ENCODE measurements around the gene RNF11. TPM values are rescaled to one million over a fixed set of nuclear protein-coding genes. Genes with fewer than 3 reads are reported as not detected.
"Not testable (repeated sequence)": the region's sequence is repeated elsewhere in the genome, so short reads cannot be mapped to it uniquely, and the experiment has no call there.

Gene RNF11
- total RNA-seq, 1 donor from 2014 or later: 98.6 TPM

GRCh38 chr1:51224255-51224654 is 11.8 kb upstream of the RNF11 start:
- DNase-seq (ENCODE audit: low spot score) (no peak), ATAC-seq (no peak)
- intact Hi-C loops (cut with DNase I): no loop called here

GRCh38 chr1:51227231-51227960 is 8.7 kb upstream of the RNF11 start:
- intact Hi-C loops (cut with DNase I); ATAC-seq; DNase-seq (ENCODE audit: low spot score): not testable (repeated sequence)

- DNase-seq (ENCODE audit: low spot score); ATAC-seq; intact Hi-C loops (cut with DNase I): not testable (repeated sequence)
These were observed 7.6 kb upstream of the RNF11 start for GRCh38 chr1:51228471-51228870.

- intact Hi-C loops (cut with DNase I): no loop called here
- DNase-seq (ENCODE audit: low spot score): no peak
- no peak for ATAC-seq
These were observed 5.5 kb upstream of the RNF11 start for GRCh38 chr1:51230501-51231078.

GRCh38 chr1:51231120-51231519 is 5.0 kb upstream of the RNF11 start:
- ATAC-seq: no peak
- DNase-seq (ENCODE audit: low spot score): no peak
- intact Hi-C loops (cut with DNase I): no loop called here

GRCh38 chr1:51231896-51232295 is 4.2 kb upstream of the RNF11 start:
- intact Hi-C loops (cut with DNase I): no loop called here

GRCh38 chr1:51234236-51234635 is 1.8 kb upstream of the RNF11 start:
- DNase-seq (ENCODE audit: low spot score); intact Hi-C loops (cut with DNase I); ATAC-seq: not testable (repeated sequence)

More at GRCh38 chr1:51231896-51232295, 4.2 kb upstream of the RNF11 start:
- no peak for ATAC-seq
- DNase-seq (ENCODE audit: low spot score): no peak

GRCh38 chr1:51234721-51235425 is 1.2 kb upstream of the RNF11 start:
- peak; percentile 81 for DNase-seq (ENCODE audit: low spot score)
- peak; percentile 29 for ATAC-seq
- intact Hi-C loops (cut with DNase I): no loop called here

GRCh38 chr1:51236531-51237350 is 668 bp downstream of the RNF11 start:
- DNase-seq (ENCODE audit: low spot score) (peak; percentile 74), ATAC-seq (peak; percentile 59)
- intact Hi-C loops (cut with DNase I): no loop called here

GRCh38 chr1:51237351-51238033 is 1.4 kb downstream of the RNF11 start:
- intact Hi-C loops (cut with DNase I): no loop called here
- no peak for ATAC-seq
- no peak for DNase-seq (ENCODE audit: low spot score)

- intact Hi-C loops (cut with DNase I): no loop called here
- no peak for DNase-seq (ENCODE audit: low spot score)
- ATAC-seq: no peak
These were observed 1.9 kb downstream of the RNF11 start for GRCh38 chr1:51238034-51238403.

- DNase-seq (ENCODE audit: low spot score) (no peak), ATAC-seq (no peak)
- intact Hi-C loops (cut with DNase I): no loop called here
These were observed 4.0 kb downstream of the RNF11 start for GRCh38 chr1:51240084-51240483.

GRCh38 chr1:51241119-51241518 is 5.0 kb downstream of the RNF11 start:
- ATAC-seq (no peak), DNase-seq (ENCODE audit: low spot score) (no peak)
- intact Hi-C loops (cut with DNase I): no loop called here

- no peak for ATAC-seq
- intact Hi-C loops (cut with DNase I): no loop called here
- no peak for DNase-seq (ENCODE audit: low spot score)
These were observed 6.5 kb downstream of the RNF11 start for GRCh38 chr1:51242546-51242945.

- ATAC-seq (no peak), DNase-seq (ENCODE audit: low spot score) (no peak)
- intact Hi-C loops (cut with DNase I): no loop called here
These were observed 10.9 kb downstream of the RNF11 start for GRCh38 chr1:51247022-51247421.

- ATAC-seq (no peak), DNase-seq (ENCODE audit: low spot score) (no peak)
- intact Hi-C loops (cut with DNase I): no loop called here
These were observed 11.4 kb downstream of the RNF11 start for GRCh38 chr1:51247499-51247898.

GRCh38 chr1:51249445-51249844 is 13.4 kb downstream of the RNF11 start:
- ATAC-seq: no peak
- intact Hi-C loops (cut with DNase I): no loop called here
- no peak for DNase-seq (ENCODE audit: low spot score)

GRCh38 chr1:51250729-51251128 is 14.7 kb downstream of the RNF11 start:
- ATAC-seq; DNase-seq (ENCODE audit: low spot score); intact Hi-C loops (cut with DNase I): not testable (repeated sequence)

GRCh38 chr1:51251165-51251564 is 15.1 kb downstream of the RNF11 start:
- ATAC-seq; DNase-seq (ENCODE audit: low spot score); intact Hi-C loops (cut with DNase I): not testable (repeated sequence)

All from sciatic nerve (tissue), 2 donors.